RPMI8226 (cell line): ENCODE results near the gene IFT25.
"Not testable (repeated sequence)": the region's sequence is repeated elsewhere in the genome, so short reads cannot be mapped to it uniquely, and the experiment has no call there.

ENCODE experiments used
- DNase-seq: peaks from one replicate; pipeline ENCODE4 v3.0.0-alpha.2; 2015

The IFT25 gene

DNA sequence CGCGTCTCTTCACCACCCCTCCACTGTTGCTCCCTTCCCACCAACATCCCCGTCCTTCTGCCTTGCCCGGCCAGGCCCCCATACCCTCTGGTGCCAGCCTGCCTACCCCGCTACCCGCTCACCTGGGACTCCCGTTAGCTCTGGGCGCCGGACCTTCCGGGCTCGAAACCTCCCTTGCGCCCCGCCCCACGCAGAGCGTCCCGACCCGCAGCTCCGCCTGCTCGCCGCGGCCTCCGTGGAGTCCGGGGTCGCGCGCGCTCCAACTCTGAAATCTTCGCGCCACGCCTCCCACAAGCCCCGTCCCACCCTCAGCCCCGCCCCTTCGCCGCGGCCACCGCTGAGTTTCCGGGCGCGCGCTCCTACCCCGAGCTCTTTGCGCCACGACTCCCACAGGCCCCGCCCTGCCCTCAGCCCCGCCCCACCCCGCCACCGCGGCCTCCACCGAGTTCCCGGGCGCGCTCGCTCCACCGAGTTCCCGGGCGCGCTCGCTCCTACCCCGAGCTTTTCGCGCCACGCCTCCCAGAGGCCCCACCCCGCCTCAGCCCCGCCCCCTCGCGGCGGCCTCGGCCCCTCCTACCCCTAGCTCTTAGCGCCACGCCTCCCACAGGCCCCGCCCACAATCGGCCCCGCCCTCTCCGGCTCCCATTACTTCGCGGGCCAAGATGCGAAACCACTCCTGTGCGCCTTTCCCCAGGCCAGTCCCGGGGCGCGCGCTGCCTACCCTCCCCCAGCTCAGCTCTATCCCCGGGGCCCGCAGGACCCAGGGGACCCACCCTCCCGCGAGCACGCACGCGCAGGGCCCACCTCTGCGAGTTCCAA, at the start of gene IFT25:
TSS of gene IFT25 (minus strand) at position 267 of the 819 bp plus-strand sequence. CDS start 5,617 bp downstream, outside the sequence.
- peak; percentile 96 for DNase-seq

DNA sequence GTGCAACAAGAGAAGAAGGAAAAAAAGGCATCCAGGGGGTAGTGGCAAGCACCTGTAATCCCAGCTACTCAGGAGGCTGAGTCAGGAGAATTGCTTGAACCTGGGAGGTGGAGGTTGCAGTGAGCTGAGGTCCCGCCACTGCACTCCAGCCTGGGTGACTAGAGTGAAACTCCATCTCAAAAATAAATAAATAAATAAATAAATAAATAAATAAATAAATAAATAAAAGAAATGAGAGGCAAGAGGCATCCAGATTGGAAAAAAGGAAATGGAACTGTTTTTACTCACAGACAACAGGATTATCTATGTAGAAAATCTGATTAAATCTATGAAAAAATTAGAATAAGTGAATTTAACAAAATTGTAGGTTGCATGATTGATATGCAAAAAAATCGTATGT, 49.0 kb upstream of the IFT25 start:
- not testable (repeated sequence) for DNase-seq

DNA sequence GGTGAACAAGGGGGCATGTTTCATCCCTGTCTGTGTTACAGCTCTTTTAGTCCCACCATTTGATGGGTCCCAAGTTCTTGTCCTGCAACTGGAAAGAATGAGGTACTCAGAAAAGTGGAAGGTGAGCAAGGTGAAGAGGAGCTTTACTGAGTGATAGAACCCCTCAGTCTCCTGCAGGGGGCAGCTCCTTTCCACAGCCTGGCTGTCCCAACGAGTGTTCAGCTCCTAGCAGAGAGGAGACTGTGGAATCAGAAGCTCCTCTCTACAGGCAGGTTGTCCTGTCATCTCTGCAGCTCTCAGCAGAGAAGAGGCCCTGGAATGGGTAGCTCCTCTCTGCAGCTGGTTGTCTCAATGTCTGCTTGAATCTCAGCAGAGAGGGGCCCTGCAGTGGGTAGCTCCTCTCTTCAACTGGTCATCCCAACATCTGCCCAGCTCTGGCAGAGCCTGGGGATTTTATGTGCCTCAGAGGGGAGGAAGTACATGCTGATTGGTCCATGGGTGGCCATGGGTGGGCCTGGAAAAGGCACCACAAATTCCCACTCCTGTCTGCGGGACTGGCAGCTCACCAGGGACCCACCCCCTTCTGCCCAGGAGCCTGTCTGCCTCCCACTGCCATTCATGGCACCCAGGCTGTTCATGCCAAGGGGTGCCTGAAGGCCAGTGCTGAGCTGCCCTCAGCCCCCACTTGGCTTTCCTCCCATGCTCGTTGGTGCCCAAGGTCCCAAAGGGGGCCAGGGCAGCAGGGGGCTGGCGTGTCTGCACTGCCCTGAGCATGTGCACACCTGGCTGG, 46.8 kb upstream of the IFT25 start:
- no peak for DNase-seq

DNA sequence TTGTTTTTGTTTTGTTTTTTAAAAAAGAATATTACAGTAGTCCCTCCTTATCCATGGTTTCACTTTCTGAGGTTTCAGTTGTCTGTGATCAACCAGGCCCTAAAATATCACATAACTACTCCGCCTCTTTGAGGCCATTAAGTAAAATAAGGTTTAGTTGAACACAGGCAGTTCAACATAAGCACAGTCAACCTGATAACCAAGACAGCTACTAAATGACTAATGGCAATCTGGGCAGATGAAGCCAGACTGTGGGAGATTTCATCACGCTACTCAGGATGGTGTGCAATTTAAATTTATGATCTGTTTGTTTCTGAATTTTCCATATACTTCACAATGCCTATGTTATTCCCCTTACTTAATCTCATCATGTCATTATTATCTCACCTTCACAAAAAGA, 42.4 kb upstream of the IFT25 start:
- DNase-seq: no peak

DNA sequence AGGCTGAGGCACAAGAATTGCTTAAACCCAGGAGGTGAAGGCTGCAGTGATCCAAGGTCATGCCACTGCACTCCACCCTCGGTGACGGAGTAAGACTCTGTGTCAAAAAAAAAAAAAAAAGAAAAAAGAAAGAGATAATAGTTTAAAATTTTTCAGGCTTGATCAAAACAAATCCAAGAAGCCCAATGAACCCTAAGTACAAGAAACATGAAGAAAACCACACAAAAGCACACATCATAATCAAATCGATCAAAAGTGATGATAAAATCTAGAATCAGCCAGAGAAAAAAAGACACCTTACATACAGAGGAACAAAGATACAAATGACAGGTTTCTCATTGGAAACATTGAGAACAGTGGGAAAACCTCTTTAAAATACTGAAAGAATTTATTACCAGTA, 41.0 kb upstream of the IFT25 start:
- no peak for DNase-seq

DNA sequence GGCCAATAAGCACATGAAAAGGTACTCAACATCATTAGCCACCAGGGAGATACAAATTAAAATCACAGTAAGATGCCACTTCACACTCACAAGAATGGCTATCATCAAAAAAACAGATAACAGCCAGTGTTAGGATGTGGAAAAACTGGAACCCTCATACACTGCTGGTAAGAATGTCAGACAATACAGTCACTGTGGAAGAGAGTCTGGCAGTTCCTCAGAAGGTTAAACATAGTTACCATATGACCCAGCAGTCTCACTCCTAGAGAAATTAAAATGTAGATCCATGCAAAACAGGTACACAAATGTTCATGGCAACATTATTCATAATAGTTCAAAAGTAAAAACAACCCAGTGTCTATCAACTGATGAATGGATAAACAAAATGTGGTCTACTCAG, 39.2 kb upstream of the IFT25 start:
- DNase-seq: no peak

DNA sequence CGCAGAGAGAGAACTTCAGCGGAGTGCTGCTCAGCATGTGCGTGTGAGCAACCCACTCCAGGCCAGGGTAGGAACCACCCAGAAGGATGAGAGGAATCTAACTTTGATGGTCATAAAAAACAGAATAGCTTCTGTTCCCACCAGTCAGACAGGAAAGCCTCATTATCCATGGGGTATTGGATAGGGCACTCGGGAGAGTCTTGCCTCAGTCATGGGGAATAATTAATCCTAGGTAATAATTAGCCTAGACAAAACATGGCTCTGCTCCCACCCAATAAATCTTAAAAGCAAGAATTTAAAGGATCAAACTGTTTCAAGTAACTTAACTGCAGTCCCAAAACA, 37.2 kb upstream of the IFT25 start:
- DNase-seq: no peak

DNA sequence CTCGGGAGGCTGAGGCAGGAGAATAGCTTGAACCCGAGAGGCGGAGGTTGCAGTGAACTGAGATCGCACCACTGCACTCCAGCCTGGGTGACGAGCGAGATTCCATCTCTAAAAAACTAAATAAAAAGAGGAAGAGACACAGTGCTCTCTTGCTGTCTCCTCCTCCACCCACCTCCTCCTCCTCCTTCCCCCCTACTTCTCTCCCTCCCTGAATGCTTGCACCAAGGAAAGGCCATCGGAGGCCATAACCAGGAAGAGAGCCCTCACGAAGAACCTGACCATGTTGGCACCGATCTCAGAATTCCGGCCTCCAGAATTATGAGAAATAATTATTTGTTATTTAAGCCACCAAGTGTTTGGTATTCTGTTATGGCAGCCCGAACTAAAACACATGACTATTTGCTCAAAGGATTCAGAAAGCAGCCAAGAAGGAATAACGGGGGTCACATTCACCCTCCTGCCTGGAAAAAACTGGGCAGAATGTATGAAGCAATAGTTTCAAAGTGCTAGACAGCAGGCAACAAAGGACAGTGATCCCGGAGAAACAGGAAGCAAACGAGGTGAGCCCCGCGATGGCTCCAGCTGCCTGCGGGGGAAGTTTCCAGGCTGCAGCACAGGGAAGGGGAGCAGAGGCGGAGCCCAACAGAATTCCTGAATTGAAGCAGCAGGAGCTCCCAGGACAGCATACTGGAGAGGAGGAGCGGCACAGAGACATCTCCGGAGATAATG, 36.7 kb upstream of the IFT25 start:
- no peak for DNase-seq

DNA sequence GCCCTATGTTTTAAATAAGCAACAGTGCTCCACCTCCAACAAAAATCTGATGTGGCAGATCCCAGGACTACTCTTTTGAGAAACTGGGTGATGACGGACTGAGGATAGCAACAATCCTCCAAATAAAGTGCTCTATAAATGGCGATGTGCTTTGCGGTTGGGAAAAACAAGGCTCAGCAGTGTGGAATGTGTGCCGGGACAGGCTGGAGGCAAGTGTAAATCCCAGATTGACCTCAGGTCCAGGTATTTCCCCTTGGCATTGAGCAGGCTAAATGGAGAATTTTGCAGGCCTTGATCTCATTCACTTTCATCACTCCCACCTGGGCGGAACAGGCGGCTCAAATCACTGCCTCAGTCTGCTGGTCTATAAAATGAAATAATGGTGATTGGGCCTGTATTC, 35.7 kb upstream of the IFT25 start:
- DNase-seq: no peak

DNA sequence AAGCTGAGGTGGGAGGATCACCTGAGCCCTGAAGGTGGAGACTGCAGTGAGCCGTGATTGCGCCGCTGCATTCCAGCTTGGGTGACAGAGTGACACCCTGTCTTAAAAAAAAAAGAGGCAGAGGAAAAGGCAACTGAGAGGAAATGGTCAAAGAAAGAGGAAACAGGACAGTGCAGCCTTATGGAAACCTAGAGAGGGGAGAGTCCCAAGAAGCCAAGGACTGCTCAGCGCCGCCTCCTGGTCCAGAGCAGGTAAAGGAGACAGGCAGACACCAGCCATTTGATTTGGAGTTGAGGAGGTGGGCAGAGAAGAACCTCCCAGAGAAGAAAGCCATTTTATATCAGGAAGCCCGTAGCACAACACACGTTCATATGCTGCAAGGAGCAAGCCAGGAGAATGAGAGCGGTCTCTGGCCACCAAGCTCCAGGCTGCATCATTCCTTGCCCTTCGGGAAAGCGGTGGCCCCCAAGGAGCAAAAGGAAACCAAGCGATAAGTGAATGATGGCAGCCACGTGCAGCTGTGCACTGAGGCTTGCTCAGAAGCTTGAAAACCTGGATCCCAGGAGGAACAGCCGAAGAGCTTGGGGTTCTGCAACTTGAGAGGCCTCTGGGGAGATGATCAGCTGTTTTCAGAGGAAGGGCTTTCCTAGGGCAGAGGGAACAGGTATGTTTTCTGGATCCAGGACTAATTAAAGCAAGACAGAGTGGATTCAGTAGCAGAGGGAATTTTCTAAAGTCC, 34.4 kb upstream of the IFT25 start:
- peak; percentile 21 for DNase-seq

DNA sequence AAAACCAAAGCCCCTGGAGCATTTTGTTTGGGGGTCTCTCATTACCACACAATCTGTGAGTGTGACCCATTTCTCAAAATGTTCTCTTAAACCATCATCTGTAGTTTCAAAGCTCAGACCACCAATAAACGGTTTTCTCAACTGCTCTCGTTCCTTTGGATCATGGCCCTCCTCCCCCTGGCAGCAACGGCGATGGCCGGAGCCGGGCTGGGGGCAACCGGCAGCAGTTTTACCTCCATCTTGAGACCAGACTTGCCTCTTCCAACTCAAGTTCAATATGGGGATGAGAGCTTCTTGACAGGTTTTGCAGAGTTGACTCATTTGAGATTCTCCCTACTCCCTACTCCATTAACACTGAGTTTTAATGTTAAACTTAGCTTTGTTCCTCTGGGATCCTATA, 30.4 kb upstream of the IFT25 start:
- no peak for DNase-seq

DNA sequence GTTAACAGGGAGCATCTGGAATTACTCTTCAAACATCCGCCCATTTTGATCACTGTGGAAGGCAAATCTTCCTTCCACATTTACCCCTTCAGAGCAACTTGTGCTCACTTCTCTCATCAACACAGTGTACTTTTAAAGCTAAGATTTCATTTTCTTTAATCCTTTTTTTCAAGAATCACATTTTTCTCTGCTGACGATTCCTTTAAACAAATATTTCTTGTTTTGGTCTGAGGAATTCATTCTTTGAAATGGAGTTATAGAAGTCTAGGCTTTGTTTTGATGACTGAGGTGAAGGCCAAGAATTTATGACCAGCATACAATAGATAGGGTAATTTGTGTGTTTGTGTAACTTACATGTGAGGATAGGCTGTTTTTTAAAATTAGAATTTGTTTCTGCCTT, 26.2 kb upstream of the IFT25 start:
- no peak for DNase-seq

DNA sequence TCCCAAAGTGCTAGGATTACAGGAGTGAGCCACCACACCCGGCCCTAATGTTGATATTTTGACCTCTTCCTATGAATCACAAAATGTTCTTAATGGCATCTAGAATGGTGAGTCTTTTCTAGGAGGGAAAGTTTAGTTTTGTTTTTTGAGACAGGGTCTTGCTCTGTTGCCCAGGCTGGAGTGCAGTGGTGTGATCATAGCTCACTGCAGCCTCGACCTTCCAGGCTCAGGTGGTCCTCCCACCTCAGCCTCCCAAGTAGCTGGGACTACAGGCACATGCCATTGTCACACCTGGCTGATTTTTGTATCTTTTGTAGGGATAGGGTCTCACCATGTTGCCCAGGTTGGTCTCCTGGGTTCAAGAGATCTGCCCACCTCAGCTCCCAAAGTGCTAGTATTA, 23.8 kb upstream of the IFT25 start:
- DNase-seq: not testable (repeated sequence)

DNA sequence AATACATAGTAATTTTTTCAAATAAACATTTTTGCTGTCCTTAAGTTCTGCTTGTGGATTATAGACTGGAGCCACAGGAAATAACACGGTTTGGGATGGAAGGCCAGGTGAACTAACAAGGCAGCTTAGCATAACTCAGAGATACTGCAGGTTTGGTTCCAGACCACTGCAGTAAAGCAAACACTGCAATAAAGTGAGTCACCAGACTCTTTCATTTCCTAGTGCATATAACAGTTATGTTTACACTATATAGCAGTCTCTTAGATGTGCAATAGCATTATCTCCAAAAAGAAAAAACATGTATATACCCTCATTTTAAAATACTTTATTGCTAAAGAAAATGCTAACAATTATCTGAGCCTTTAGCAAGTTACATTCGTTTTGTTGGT, 22.6 kb upstream of the IFT25 start:
- DNase-seq: no peak

DNA sequence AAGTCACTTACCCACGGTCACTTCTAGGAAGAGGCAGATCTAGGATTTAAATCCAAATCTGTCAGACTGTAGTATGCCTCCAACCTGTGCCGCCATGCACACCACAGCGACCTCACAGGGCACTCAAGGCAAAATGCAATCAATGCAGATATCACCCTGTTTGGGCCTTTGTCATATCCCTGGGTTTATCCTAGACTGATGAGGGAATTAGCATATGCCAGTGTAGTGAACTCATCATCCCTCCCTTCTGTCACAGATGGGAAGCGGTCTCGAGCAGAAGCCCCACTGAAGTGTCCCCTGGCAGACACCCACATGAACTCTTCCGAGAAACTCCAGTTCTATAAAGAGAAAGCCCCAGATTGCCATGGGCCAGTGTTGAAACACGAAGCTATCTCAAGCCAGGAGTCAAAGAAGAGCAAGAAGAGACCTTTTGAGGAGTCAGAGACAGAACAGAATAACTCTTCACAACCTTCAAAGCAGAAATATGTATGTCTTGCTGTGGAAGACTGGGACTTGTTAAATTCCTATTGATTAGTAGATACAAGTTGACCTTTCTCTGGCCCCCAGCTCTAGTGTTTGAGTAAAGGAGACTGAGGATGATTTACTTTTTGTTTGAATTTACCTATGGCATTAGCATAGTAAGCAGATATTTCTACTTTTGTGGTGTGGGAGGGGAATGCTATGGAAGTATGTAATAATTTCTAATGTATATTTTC, 22.1 kb upstream of the IFT25 start:
- DNase-seq: no peak

DNA sequence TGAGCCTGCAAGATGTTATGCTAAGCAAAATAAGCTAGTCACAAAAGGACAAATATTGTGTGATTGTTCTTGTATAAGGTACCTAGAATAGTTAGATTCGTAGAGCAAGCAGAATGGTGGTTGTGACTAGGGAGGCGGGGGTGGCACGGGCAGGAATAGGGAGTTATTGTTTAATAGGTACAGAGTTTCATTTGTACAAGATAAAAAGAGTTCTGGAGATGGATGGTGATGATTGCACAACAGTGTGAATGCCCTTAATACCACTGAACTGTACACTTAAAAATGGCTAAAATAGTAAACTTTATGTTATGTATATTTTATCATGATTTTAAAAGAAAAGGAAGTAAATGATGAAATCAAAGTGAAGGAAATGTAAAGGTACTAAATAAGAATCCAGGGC, 21.3 kb upstream of the IFT25 start:
- DNase-seq: no peak

DNA sequence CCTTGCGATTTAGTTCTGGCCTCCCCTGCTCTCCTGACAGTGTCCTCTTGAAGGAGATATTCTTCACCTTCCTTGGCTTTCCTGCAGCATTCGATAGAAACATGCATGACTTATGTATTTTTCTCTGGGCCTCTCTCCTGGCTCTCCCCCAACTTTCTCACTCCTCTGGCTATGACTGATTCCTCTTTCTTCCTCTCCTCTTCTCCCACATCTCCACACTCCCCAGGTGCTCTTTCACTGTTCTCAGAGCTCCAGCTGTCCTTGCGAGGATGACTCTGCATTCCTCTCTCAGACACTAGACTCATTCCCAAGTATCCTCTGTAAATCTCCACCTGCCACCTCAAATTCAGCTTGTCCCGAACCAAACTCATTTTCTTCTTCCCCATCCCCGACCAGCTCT, 18.6 kb upstream of the IFT25 start:
- DNase-seq: no peak

DNA sequence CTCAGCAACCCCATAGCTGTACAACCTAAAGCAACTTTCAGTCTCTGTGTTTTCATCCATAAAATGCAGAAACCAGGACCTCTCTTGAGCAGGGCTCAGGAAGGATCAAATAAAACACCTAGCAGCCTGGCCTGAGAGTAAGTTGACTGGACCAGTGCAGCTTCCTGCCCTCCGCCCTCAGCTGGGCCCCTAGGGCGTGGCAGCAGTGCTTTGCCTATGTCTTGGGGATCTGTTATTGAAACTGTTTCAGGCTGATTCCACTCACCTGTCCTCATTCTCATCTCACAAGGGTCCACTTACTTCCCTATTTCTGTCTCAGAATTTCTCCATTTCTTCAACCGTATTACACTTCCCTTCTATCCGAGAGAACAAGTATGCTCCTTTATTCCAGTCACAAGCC, 18.0 kb upstream of the IFT25 start:
- no peak for DNase-seq

DNA sequence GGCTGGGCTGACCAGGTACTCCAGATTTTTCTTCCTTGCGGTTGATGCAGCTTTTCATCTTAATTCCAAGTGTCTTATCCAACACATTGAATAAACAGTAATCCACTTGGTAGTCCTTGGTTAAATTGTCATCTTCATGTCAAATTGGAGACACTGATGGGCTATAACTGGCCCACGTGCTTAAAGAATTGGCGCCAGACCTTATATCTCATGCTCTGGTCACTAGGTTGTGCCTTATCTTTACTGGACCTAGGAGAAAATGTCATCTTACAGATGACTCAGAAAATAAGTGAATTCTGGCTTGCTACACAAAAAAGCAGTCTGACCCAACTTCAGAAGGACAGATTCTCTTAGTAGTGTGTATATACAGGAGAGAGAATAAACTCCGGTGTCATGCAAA, 16.9 kb upstream of the IFT25 start:
- DNase-seq: no peak

DNA sequence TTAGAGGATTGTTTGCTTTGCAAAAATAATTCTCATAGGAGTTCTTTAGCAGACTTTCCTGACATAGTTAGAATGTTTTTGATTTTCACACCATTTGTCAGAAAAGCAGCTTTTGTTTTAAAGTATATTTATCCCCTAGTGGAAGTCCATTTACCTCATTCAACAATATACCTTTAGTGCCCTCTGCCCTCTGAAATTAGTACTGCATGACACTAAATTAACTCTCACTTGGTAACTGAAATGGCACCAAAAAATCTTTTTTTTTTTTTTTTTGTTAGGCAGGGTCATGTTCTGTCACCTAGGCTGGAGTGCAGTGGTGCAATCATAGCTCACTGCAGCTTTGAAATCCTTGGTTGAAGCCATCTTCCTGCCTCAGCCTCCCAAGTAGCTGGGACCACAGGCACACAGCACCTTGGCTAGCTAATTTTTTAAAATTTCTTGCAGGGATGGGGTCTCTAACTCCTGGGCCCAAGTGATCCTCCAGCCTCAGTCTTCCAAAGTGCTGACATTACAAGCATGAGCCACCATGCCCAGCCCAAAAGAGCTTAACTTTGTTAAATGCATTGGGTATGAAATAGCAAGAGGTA, 14.3 kb upstream of the IFT25 start:
- peak; percentile 55 for DNase-seq

DNA sequence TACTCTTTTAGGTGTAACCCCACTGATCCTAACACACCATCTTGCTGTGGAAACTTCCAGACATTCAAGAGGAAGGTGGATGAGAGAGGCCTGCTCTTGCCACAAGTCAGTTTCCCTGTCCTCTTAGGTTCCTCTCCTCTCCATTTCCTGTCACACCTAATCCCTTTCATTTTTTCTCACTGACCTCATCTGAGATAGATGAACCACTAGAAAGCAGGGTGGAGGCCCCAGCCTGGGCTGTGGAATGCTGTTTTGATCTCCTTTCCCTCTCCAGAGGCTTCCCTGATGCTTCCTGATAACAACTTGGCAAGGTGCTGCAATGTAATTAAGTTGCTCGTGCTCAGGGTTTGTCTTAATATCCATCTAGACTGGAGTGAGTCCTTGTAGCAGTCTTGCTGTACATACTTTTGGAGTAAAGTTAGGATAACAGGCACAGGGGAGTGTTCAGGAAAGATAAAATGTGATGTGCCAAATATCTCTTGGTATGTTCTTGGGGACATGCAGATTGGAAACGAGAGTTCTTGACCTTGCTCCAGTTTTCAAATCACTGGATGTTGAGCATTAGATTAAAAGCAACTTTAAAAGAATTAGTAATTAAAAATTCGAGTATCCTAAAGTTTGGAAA, 11.8 kb upstream of the IFT25 start:
- DNase-seq: no peak
